Loucy (cell line): ENCODE results near the gene CCDC148.

Source experiments
- H2AFZ ChIP-seq: fragments of 200-600 bp; sonication (generic); 2 replicates; pipeline ENCODE4 v1.6.0; 2016; ENCODE audit warnings: antibody characterized with exemption, mild to moderate bottlenecking, low read length, moderate library complexity
- H3F3A ChIP-seq: fragments of 200-600 bp; 2 replicates; pipeline ENCODE4 v1.6.0; 2016; ENCODE audit warnings: antibody characterized with exemption, low read depth, mild to moderate bottlenecking
- H3K27me3 ChIP-seq: fragments of 200-600 bp; sonication (generic); 2 replicates; pipeline ENCODE4 v1.6.1; 2014; ENCODE audit warnings: low read length, mild to moderate bottlenecking; ENCODE audit not compliant: insufficient read depth, poor library complexity, severe bottlenecking
- H3K36me3 ChIP-seq: fragments of 200-600 bp; sonication (generic); 2 replicates; pipeline ENCODE4 v1.6.1; 2016; ENCODE audit warnings: low read length; ENCODE audit not compliant: insufficient read depth
- H3K4me1 ChIP-seq: fragments of 200-600 bp; sonication (generic); 2 replicates; pipeline ENCODE4 v1.5.1; 2014; ENCODE audit warnings: low read length, mild to moderate bottlenecking; ENCODE audit not compliant: insufficient read depth, poor library complexity, severe bottlenecking
- H3K4me2 ChIP-seq: fragments of 200-600 bp; sonication (generic); 2 replicates; pipeline ENCODE4 v1.6.0; 2014; ENCODE audit warnings: antibody characterized with exemption, low read length, low read depth, mild to moderate bottlenecking; ENCODE audit not compliant: poor library complexity, severe bottlenecking
- H3K4me3 ChIP-seq: fragments of 200-600 bp; sonication (generic); 2 replicates; pipeline ENCODE4 v1.5.1; 2014; ENCODE audit warnings: low read length, mild to moderate bottlenecking, mixed read lengths; ENCODE audit not compliant: poor library complexity, severe bottlenecking
- H3K79me2 ChIP-seq: fragments of 200-600 bp; sonication (generic); 2 replicates; pipeline ENCODE4 v1.6.1; 2014; ENCODE audit warnings: low read length; ENCODE audit not compliant: insufficient read depth
- H3K9ac ChIP-seq: fragments of 200-600 bp; sonication (generic); 2 replicates; pipeline ENCODE4 v1.6.0; 2014; ENCODE audit warnings: mild to moderate bottlenecking, low read depth, low read length, moderate library complexity; ENCODE audit not compliant: poor library complexity, severe bottlenecking
- H3K9me2 ChIP-seq: fragments of 200-600 bp; sonication (generic); replicated peaks from 2 replicates; pipeline ENCODE4 v1.6.1; 2016; ENCODE audit warnings: low read depth, low read length, mixed read lengths
- H3K9me3 ChIP-seq: fragments of 200-600 bp; sonication (generic); 2 replicates; pipeline ENCODE4 v1.6.1; 2014; ENCODE audit warnings: mild to moderate bottlenecking, antibody characterized with exemption, low read length, low read depth; ENCODE audit not compliant: insufficient read depth
- H4K20me1 ChIP-seq: fragments of 200-600 bp; sonication (generic); 2 replicates; pipeline ENCODE4 v1.6.0; 2014; ENCODE audit warnings: antibody characterized with exemption, low read length, mild to moderate bottlenecking; ENCODE audit not compliant: insufficient read depth, poor library complexity, severe bottlenecking
- EZH2phosphoT487 ChIP-seq: fragments of 200-600 bp; IDR thresholded peaks from 2 replicates; pipeline ENCODE4 v1.6.1; 2018; ENCODE audit warnings: antibody characterized with exemption, mild to moderate bottlenecking, moderate library complexity, borderline replicate concordance
- TF ChIP-seq, protein P1 (sequence below): fragments of 200-600 bp; sonication (generic); conservative IDR thresholded peaks from 2 replicates; pipeline ENCODE4 v1.5.1; 2014; ENCODE audit warnings: mild to moderate bottlenecking, antibody characterized with exemption, low read length

The CCDC148 gene

DNA sequence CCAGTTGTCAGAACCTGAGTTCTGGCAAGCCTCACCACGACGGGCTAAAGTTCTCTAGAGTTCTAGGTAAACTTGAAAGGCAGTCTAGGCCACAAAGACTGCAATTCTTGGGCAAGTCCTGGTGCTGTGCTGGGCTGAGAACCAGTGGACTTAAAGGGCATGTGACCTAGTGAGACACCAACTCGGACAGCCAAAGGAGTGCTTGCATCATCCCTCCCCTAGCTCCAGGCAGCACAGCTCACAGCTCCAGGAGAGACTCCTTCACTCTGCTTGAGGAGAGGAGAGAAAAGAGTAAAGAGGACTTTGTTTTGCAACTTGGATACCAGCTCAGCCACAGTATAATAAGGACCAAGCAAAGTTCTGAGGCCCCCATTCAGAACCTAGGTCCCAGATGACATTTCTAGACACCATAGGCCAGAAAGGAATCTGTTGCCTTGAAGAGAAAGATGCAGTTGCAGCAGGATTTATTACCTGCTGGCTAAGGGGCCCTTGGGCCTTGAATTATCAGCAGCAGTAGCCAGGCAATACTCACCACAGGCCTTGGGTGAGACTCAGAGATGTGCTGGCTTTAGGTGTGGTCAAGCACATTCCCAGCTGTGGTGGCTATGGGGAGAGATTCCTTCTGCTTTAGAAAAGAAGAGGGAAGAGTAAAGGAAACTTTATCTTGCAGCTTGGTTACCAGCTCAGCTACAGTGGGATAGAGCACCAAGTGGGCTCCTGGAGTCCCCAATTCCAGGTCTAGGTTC, 303.1 kb downstream of the CCDC148 start:
- no peaks in the 10 kb centered on the region for H4K20me1 ChIP-seq
- H3K79me2 ChIP-seq = no peaks in the 10 kb centered on the region
- no peaks in the 10 kb centered on the region for H3K36me3 ChIP-seq
- H2AFZ ChIP-seq = no peak overlapping the region
- no peaks in the 10 kb centered on the region for H3K27me3 ChIP-seq
- H3K9me3 ChIP-seq = no peaks in the 10 kb centered on the region
- H3K4me3 ChIP-seq = no peak overlapping the region
- H3K4me2 ChIP-seq = no peak overlapping the region
- TF ChIP-seq, protein P1, sequence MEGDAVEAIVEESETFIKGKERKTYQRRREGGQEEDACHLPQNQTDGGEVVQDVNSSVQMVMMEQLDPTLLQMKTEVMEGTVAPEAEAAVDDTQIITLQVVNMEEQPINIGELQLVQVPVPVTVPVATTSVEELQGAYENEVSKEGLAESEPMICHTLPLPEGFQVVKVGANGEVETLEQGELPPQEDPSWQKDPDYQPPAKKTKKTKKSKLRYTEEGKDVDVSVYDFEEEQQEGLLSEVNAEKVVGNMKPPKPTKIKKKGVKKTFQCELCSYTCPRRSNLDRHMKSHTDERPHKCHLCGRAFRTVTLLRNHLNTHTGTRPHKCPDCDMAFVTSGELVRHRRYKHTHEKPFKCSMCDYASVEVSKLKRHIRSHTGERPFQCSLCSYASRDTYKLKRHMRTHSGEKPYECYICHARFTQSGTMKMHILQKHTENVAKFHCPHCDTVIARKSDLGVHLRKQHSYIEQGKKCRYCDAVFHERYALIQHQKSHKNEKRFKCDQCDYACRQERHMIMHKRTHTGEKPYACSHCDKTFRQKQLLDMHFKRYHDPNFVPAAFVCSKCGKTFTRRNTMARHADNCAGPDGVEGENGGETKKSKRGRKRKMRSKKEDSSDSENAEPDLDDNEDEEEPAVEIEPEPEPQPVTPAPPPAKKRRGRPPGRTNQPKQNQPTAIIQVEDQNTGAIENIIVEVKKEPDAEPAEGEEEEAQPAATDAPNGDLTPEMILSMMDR = no peak
- no peak for TF ChIP-seq EZH2phosphoT487
- no peak overlapping the region for H3K9ac ChIP-seq
- H3F3A ChIP-seq = no peaks in the 10 kb centered on the region
- no peaks in the 10 kb centered on the region for H3K4me1 ChIP-seq
- no peaks in the 10 kb centered on the region for H3K9me2 ChIP-seq

DNA sequence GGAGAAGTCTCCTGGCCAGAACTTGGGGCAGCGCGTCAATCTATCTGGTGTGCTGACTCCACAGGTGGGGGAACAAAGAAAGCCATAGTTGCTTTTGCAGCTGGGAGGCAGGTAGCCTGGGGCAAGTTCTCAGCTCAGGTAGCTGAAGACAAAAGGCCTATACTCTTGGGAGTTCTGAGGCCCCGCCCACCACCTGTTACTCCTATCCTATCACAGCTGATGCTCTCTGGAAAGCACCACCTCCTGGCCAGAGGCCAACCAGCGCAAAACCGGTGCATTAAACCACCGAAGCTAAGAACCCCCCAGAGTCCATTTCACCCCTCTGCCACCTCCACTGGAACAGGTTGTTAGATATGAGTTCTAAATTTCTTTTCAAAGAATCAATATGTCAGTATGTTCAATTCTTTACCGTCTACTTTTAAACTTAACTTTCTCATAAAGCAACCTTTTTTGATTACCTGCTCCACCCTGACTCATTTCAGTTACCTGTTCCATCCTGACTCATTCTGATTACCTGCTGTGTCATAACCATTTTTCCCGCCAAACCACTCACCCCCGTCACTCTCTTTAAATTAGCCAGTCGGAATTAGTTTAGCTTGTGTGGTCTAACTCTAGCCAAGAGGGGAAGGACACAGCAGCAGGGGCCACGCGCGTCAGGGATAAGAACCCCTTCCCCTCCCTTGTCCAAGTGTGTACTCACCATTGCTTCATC, 311.5 kb downstream of the CCDC148 start:
- no peak overlapping the region for H3K4me2 ChIP-seq
- H4K20me1 ChIP-seq = no peaks in the 10 kb centered on the region
- H2AFZ ChIP-seq = no peak overlapping the region
- H3K9me3 ChIP-seq = no peaks in the 10 kb centered on the region
- H3K36me3 ChIP-seq = no peaks in the 10 kb centered on the region
- H3K9me2 ChIP-seq = no peaks in the 10 kb centered on the region
- H3K79me2 ChIP-seq = no peaks in the 10 kb centered on the region
- TF ChIP-seq, protein P1 = no peak
- TF ChIP-seq EZH2phosphoT487 = no peak
- H3K4me1 ChIP-seq = no peaks in the 10 kb centered on the region
- no peaks in the 10 kb centered on the region for H3F3A ChIP-seq
- no peaks in the 10 kb centered on the region for H3K27me3 ChIP-seq
- H3K4me3 ChIP-seq = no peak overlapping the region
- H3K9ac ChIP-seq = no peak overlapping the region

DNA sequence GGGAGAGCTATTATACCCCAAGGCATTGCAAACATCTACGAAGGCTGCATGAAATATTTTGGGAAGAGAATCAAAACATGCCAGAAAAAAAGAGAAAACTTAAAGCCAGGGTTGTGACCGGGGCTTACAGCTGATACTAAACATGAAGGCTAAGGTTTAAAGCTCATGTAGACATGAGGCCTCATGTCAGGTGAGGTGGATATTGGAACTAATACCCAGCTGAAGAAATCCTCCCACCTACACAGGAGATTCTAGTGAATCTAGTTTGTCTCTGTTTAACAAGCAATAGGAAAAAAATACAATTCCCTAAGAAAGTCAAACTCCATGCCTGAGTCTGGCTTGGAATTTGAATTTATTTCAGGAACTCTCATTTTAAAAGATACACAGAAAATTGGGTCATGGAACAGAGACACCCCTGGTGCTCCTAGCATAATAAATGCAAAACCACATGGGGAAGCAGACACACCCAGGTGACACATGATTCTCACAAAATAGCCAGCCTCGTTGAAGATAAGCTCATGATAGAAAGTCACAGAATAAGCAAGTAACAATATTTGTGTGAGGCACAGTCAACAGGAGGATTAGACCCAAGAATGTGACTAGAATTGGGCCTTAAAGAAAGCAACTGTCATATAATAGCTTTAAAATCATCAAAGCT, 312.7 kb downstream of the CCDC148 start:
- no peak for TF ChIP-seq EZH2phosphoT487
- TF ChIP-seq, protein P1 = no peak
- H2AFZ ChIP-seq = no peak overlapping the region

More for the DNA sequence above, 312.7 kb downstream of the CCDC148 start:
- Histone ChIP-seq H3K9ac (no peak overlapping the region), H3K4me3 (no peak overlapping the region), H4K20me1 (no peaks in the 10 kb centered on the region), H3K4me1 (no peaks in the 10 kb centered on the region), H3K4me2 (no peak overlapping the region), H3K9me2 (no peaks in the 10 kb centered on the region), H3K9me3 (no peaks in the 10 kb centered on the region), H3K27me3 (no peaks in the 10 kb centered on the region), H3K36me3 (no peaks in the 10 kb centered on the region), H3K79me2 (no peaks in the 10 kb centered on the region), H3F3A (no peaks in the 10 kb centered on the region)
